ENCODE results near the gene ANKRD24.
"Not testable (repeated sequence)": the region's sequence is repeated elsewhere in the genome, so short reads cannot be mapped to it uniquely, and the experiment has no call there.

Gene ANKRD24

DNA sequence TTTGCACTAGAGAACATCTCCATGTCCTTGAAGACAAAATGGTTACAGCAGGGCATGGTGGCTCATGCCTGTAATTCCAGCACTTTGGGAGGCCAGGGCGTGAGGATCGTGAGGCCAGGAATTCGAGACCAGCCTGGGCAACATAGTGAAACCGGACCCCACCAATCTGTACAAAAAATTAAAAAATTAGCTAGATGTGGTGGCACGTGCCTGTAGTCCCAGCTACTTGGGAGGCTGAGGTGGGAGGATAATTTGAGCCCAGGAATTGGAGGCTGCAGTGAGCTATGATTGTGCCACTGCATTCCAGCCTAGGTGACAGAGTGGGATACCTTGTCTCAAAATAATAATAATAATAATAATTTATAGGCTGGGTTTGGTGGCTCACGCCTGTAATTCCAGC is 47.7 kb downstream of the ANKRD24 start:
- not testable (repeated sequence) for DNase-seq (ENCODE audit: low spot score)

DNA sequence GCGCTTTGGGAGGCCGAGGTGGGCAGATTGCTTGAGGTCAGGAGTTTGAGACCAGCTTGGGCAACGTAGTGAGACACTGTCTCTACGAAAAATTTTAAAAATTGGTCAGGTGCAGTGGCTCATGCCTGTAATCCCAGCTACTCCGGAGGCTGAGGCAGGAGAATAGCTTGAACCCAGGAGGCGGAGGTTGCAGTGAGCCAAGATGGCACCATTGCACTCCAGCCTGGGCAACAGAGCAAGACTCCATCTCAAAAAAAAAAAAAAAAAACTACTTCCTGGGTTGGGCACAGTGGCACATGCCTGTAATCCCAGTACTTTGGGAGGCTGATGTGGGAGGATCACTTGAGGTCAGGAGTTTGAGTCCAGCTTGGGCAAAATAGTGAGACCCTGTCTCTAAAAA is 49.0 kb downstream of the ANKRD24 start:
- not testable (repeated sequence) for DNase-seq (ENCODE audit: low spot score)

DNA sequence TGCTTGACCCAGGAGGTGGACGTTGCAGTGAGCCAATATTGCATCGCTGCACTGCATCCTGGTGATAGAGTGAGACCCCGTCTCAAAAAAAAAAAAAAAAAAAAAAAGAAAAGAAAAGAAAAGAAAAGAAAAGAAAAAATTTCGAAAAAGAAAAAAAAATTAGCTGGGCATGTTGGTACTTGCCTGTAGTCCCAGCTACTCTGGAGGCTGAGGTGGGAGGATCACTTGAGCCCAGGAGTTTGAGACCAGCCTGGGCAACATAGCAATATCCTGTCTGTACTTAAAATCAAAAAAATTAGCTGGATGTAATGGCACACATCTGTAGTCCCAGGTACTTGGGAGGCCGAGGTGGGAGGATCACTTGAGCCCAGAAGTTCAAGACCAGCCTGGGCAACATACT is 49.6 kb downstream of the ANKRD24 start:
- DNase-seq (ENCODE audit: low spot score), result not testable (repeated sequence)

DNA sequence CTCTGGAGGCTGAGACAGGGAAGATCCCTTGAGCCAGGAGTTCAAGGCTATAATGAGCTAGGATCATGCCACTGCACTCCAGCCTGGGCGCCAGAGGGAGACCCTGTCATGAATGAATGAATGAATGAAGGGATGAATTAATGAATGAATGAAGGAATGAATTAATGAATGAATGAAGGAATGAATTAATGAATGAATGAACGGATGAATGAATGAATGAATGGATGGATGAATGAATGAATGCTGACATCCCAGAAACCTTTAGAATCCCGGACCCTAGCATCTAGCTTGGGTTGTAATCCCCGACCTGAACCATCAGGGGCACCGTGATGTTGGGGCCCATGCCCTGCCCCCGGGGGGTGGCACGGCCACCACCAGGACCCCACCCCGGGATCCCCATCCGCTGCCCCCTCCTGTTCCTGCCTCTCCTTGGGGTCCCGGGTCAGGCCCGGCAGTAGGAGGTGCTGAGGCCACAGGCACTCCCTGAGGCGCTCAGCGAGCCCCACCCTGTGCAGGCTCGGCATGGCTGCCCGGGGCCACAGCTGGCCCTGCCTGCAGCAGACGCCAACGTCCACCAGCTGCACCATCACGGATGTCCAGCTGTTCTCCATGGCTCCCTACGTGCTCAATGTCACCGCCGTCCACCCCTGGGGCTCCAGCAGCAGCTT is 50.3 kb downstream of the ANKRD24 start:
- no peak for DNase-seq (ENCODE audit: low spot score)

DNA sequence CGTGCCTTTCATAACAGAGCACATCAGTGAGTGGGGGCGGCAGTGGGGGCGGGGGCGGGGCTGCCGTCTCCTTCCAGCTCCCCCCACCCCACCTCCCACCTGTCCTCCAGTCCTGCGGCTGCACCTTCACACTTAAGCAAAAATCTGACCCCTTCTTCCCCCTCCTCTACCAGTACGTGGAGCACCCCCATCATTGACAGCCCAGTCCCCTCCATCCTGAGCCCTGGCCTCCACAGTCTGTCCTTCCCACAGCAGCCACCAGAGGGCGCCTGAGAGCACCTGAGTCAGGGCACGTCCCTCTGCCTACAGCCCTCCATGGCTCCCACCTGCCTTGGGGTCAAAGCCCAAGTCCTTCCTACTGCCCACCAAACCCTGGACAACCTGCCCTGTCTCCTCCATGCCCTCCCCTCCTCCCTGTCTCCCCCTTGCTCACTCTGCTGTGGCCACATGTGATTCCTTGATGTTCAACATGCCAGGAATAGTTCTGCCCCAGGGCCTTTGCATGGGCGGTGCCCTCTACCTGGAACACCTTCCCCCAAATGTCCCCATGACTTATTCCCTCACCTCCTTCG is 50.9 kb downstream of the ANKRD24 start:
- no peak for DNase-seq (ENCODE audit: low spot score)

DNA sequence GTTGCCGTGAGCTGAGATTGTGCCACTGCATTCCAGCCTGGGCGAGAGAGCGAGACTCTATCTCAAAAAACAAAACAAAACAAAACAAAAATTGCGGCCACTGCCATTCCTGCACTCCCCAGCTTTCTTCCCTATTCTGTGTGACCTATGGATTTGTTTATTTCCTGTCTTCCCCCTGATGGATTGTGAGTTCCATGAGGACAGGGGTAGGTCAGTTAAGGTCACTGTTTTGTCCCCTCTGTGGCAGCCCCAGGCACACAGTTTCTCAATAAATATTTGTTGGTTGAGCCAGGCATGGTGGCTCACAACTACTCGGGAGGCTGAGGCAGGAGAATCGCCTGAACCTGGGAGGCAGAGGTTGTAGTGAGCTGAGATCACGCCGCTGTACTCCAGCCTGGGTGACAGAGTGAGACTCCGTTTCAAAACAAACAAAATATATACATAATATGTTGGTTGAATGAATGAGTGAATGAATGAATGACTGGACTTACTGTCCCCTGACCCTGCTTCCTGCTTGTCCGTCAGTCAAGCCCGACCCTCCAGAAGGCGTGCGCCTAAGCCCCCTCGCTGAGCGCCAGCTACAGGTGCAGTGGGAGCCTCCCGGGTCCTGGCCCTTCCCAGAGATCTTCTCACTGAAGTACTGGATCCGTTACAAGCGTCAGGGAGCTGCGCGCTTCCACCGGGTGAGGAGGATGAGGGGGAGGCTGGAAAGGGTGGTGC is 51.8 kb downstream of the ANKRD24 start:
- no peak for DNase-seq (ENCODE audit: low spot score)

DNA sequence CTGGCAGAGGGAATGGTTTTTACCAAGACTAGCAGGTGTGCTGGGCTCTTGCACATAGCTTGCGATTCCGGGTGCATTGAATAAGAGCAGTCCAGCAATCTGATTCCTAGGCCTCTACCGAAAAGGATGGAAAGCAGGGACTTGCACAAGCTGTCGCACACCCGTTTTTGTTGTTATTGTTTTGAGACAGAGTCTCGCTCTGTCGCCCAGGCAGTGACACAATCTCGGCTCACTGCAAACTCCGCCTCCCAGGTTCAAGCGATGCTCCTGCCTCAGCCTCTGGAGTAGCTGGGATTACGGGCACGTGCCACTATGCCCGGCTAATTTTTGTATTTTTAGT is 52.3 kb downstream of the ANKRD24 start:
- DNase-seq (ENCODE audit: low spot score), result no peak

DNA sequence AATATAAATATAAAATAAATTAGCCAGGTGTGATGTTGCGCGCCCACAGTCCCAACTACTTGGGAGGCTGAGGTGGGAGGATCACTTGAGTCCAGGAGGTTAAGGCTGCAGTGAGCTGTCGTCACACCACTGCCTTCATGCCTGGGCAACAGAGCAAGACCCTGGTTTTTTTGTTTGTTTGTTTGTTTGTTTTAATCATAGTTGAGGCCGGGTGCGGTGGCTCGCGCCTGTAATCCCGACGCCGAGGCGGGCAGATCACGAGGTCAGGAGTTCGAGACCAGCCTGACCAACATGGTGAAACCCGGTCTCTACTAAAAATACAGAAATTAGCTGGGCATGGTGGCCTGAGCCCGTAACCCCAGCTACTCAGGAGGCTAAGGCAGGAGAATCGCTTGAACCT is 55.0 kb downstream of the ANKRD24 start:
- DNase-seq (ENCODE audit: low spot score), result not testable (repeated sequence)

DNA sequence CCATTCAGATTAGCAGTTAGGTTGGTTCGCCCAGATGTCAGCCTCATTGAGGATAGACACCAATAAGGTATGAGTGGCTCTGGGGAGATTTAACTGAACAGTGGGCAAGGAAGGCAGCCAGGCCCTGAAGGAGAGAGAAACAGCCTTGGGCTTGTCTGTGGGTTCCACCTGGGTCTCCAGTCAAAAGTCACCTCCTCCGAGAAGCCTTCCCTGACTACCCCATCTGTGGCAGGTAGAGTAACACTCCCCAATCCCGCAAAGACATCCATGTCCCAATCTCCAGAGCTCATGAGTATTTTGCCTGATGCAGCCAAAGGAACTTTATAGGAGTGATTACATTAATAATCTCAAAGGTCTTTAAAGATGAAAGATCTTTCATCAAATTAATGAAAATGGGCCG is 56.3 kb downstream of the ANKRD24 start:
- DNase-seq (ENCODE audit: low spot score), result no peak

DNA sequence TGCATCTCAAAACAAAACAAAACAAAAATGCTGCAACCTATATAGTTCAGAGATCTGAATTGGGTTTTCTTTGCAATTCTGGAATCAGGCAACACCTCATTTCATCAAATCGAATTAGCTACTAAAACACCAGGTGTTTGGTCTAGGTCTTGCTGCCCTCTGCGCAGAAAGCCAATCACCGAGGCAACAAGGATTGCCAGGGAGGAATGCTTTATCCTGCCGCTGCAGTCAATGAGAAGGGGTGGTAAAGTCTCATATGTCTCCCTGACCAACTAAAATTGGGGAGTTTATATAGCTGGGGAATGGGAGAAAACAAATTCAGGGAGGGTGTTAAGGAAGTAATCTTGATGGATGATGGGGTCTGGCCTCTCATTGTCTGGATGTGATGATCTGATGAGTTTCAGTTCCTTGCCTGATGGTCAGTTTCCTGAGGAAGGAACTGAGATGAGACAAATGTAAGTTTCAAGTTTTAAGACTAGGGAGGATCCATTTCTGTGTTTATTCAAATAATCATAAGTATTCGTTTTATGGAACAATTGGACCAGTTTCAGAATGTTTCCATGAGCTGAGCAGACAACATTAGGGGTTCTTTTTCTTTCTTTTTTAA is 59.4 kb downstream of the ANKRD24 start:
- DNase-seq (ENCODE audit: low spot score), result no peak

DNA sequence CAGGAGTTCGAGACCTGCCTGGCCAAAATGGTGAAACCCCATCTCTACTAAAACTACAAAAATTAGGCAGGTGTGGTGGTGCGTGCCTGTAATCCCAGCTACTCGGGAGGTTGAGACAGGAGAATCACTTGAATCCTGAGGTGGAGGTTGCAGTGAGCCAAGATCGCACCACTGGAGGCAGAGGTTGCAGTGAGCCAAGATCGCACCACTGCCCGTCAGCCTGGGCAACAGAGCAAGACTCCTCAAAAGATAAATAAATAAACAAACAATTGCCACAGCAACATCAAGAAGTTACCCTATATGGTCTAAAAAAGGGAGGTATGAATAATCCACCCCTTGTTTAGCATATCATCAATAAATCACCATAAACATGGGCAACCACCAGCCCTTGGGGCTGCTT is 63.4 kb downstream of the ANKRD24 start:
- not testable (repeated sequence) for DNase-seq (ENCODE audit: low spot score)

DNA sequence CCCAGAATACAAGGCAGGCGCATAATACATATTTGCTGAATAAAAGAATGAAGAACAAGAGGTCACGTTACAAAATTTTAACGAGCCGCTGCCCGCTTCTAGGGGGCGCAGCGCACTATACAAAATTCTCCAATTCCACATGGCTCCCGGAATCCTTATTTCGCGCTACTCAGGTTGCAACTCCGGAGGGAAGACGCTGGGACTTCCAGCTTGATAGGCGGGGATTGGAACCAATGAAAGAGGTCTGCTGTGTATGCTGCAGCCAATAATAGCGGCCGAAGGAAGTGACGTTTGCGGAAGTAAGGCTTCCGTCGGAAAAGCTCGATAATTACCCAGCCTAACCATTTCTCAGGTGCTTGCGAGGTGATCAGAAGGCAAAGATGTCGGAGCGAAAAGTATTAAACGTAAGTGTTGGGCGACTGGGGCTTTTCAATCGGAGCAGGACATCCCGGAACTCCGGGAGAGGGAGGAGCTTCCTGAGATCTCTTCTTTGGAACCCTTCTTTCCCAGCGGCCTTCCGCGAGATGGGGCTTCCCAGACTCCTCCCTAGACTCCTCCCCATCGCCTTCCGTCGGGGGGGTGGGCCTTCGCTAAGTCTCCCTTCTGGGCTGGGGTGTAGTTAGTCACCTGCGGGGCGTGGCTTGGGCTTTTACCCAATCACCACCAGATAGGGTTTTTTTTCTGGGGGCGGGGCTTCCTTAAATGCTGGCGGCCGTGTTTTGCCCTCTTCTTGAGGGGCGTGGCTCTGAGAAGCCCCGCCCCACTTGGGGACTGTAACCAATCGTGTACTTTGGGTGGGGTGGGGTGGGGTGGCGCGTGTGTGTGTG is 64.5 kb downstream of the ANKRD24 start, which contains the start of gene YJU2:
TSS of gene YJU2 (plus strand) at position 314 of the 827 bp plus-strand sequence. CDS start at position 381, 67 bp downstream.
- peak; percentile 99 for DNase-seq (ENCODE audit: low spot score)

DNA sequence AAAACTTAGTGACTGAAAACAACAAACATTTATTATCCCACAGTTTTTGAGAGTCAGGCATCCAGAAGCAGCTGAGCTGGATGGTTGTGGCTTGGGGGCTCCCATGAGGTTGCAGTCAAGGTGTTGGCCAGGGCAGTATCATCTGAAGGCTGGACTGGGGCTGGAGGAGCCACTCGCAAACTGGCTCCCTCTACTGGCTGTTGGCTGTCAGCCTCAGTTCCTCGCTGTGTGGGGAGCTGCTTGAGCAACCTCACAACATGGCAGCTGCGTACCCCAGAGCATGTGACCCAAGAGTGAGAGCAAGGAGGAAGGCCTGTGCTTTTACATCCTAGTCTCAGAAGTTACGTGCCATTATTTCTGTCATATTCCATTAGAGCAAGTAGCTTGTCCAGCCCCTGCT is 74.1 kb downstream of the ANKRD24 start:
- peak; percentile 35 for DNase-seq (ENCODE audit: low spot score)

DNA sequence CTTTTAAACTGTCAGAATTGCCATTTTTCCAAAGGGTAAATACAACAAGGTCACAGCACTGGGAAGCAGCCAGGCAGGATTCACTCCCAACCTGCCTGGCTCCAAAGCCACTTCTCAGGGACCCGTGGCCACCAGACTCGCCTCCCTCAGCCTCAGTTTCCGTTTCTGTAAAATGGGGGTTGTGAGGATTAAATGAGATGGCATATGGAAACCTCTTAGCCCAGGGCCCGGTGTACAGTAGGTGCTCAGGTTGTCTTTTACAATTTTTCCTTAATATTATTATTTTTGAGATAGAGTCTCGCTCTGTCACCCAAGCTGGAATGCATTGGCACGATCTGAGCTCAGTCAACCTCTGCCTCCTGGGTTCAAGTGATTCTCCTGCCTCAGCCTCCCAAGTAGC is 74.5 kb downstream of the ANKRD24 start:
- no peak for DNase-seq (ENCODE audit: low spot score)

DNA sequence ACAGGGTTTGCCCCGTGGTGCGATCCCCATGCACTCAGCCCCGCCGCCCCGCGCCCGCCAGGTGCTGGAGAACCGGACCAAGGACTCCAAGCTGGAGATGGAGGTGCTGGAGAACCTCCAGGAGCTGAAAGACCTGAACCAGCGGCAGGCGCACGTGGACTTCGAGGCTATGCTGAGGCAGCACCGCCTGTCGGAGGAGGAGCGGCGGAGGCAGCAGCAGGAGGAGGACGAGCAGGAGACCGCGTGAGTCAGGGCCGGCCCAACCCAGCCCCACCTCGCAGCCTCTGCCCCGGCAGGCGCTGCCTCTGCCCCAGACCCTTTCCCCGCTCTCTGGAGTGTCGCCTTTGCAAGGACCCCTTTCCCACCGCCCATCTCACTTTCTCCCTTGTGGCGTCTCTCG is 75.7 kb downstream of the ANKRD24 start:
- DNase-seq (ENCODE audit: low spot score), result no peak

DNA sequence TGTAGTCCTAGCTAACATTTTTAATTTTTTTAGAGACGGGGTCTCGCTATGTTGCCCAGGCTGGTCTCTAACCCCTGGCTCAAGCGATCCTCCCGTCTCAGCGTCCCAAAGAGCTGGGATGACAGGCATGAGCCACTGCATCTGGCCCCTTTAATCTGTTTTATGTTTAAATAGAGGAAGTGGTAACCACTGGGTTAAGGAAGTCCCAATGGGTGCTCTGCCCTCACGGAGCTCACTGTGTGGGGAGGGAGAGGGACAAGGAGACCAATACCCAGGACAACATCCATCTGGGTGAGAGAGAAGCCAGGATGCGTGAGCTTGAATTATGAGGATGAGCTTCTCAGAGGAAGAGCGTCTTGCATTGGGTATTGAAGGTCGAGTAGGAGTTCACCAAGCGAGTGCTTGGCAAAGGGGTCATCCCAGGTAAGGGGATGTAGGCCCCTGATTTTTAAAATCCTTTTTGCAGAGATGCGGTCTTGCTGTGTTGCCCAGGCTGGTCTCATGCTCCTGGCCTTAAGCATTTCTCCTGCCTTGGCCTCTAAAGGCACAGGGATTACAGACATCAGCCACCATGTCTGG is 78.2 kb downstream of the ANKRD24 start:
- no peak for DNase-seq (ENCODE audit: low spot score)

DNA sequence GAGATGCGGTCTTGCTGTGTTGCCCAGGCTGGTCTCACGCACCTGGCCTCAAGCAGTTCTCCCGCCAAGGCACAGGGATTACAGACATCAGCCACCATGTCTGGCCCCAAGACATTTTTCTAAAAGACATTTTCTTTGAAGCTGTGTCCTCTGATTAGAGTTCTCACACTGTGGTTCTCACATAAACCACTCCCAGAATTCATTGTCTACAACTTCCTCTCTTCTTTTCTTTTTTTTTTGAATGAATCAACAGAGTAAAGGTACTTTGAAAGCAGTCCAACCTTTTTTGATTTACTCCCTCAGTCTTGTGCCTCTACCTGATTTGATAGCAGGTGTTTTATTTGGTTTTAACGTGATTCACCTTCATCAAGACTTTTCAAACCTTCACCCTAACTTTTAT is 82.3 kb downstream of the ANKRD24 start:
- DNase-seq (ENCODE audit: low spot score), result no peak

DNA sequence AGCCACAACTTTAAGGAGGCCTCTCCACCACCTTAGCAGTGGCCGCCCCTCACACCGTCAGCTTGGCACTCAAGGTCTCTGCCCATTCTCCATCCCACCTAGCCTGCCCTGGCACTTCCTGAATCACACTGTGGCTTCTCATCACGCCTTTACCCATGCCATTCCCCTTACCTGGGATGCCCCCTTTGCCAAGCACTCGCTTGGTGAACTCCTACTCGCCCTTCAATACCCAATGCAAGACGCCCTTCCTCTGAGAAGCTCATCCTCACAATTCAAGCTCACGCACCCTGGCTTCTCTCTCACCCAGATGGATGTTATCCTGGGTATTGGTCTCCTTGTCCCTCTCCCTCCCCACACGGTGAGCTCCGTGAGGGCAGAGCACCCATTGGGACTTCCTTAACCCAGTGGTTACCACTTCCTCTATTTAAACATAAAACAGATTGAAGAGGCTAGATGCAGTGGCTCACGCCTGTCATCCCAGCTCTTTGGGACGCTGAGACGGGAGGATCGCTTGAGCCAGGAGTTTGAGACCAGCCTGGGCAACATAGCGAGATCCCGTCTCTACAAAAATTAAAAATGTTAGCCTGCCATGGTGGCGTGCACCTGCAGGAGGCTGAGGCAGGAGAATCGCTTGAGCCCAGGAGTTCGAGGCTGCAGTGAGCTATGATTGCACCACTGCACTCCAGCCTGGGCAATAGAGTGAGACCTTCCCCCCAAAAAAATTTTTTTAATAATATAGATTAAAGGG is 83.9 kb downstream of the ANKRD24 start:
- no peak for DNase-seq (ENCODE audit: low spot score)

DNA sequence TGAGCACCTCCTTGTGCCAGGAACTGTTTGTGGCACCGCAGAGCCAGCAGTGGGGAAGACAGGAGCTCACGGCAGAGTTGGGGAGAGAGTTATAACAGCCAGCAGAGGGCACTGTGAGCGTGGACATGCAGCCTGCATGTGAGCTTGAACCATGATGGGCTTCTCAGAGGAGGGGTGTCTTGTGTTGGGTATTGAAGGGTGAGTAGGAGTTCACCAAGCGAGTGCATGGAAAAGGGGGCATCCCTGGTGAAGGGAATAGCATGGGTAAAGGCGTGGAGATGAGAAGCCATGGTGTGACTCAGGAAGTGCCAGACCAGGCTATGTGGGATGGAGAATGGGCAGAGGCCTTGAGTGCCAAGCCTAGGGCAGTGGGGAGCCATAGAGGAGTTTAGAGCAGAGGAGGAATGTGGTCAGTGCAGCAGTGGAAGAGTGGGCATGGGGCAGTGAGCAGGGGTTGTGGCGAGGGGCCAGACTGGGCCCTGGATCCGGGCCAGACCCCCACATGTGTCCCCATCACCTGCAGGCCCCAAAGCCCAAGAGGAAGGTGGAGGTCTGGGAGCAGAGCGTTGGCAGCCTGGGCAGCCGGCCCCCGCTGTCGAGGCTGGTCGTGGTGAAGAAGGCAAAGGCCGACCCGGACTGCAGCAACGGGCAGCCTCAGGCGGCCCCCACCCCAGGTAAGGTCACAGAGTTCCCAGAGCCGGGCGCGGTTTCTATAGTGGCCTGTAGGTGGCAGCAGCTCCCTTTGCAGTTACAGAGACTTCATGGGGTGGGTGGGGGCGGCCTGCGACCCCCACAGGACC is 84.8 kb downstream of the ANKRD24 start:
- DNase-seq (ENCODE audit: low spot score), result peak; percentile 78

Measured in RKO (cell line).